Tibial nerve (tissue), 4 donors: ENCODE results near the gene SLAIN1. TPM values are rescaled to one million over a fixed set of nuclear protein-coding genes. Genes with fewer than 3 reads are reported as not detected.
"Not testable (repeated sequence)": the region's sequence is repeated elsewhere in the genome, so short reads cannot be mapped to it uniquely, and the experiment has no call there.

Experiments
- DNase-seq, 2 donors: peaks; one replicate each; pipeline ENCODE4 v3.0.0-alpha.2; 2019; ENCODE audit warnings: low spot score in 2 of 2
- H3K27ac ChIP-seq, 4 donors: fragments of 200-600 bp; sonication (generic) in 3 of 4; one replicate each; pipeline ENCODE4 v1.5.1; 2017 to 2019; ENCODE audit warnings: mild to moderate bottlenecking in 1 of 4
- H3K27me3 ChIP-seq, 2 donors: fragments of 200-600 bp; sonication (generic) in 1 of 2; one replicate each; pipeline versions ENCODE4 v1.5.1 to v1.6.0; 2017 to 2019
- H3K36me3 ChIP-seq, 3 donors: fragments of 200-600 bp; sonication (generic); one replicate each; pipeline ENCODE4 v1.5.1; 2018 to 2019
- H3K4me1 ChIP-seq, 4 donors: fragments of 200-600 bp; sonication (generic) in 3 of 4; one replicate each; pipeline ENCODE4 v1.5.1; 2017 to 2019
- H3K4me3 ChIP-seq, 4 donors: fragments of 200-600 bp; sonication (generic) in 3 of 4; one replicate each; pipeline ENCODE4 v1.5.1; 2017 to 2019; ENCODE audit warnings: mild to moderate bottlenecking in 1 of 4, moderate library complexity in 1 of 4
- H3K9me3 ChIP-seq, 4 donors: fragments of 200-600 bp; sonication (generic) in 3 of 4; one replicate each; pipeline ENCODE4 v1.5.1; 2017 to 2019
- CTCF ChIP-seq, 5 experiments: fragments of 200-600 bp in 3 of 5; fragments of 450-650 bp in 2 of 5; sonication (generic) in 3 of 5; IDR thresholded peaks; one replicate each; pipeline ENCODE4 v1.5.1; 2016 to 2019; ENCODE audit warnings: antibody characterized with exemption in 5 of 5, mild to moderate bottlenecking in 3 of 5, moderate library complexity in 2 of 5
- EP300 ChIP-seq, 2 donors: sonication (generic); formaldehyde crosslinking; IDR thresholded peaks; one replicate each; pipeline ENCODE4 v1.6.1; 2017; ENCODE audit warnings: antibody characterized with exemption in 2 of 2, mild to moderate bottlenecking in 1 of 2
- POLR2A ChIP-seq, 2 donors: fragments of 450-650 bp; IDR thresholded peaks; one replicate each; pipeline ENCODE4 v1.6.1; 2017; ENCODE audit warnings: antibody characterized with exemption in 2 of 2, mild to moderate bottlenecking in 2 of 2, moderate library complexity in 2 of 2
- WGBS, 2 donors: methylation state at CpG; one replicate each; pipeline ENCODE4 v1.1.5; 2018; 5-methylcytosine and 5-hydroxymethylcytosine counted together
- total RNA-seq, 4 donors: library from RNA; depleted of rRNA; stranded (reverse); fragments of >200 nt; gene quantifications; one replicate each; pipeline ENCODE4 v1.1.0, GENCODE V29; 2016

Gene SLAIN1
- total RNA-seq, result 10 to 100 TPM in 1 of 4 donors, 1 to 10 TPM in 3; 2.8 to 13.5 (median 5.0) TPM

- Histone ChIP-seq H3K9me3 (no peaks in the 10 kb centered on the region), H3K4me1 (peaks cover 0 to 35% (median 6%) of the 10 kb centered on the region in 4 donors), H3K36me3 (no peaks in the 10 kb centered on the region), H3K4me3 (peak within 1 kb of the TSS; percentile 39 to 83 (median 66)), H3K27ac (peak within 1 kb of the TSS; percentile 34 to 74 (median 52)), H3K27me3 (peaks cover 0 to 62% of the 10 kb centered on the region in 2 donors)
- peak; percentile 41 to 54 for DNase-seq
- WGBS, 2 donors, result 2 to 5% methylated on average over 15 to 57 of the region's 86 CpGs
- TF ChIP-seq POLR2A (IDR thresholded peaks at IDR 0.05), result no peak
- TF ChIP-seq CTCF (IDR thresholded peaks at IDR 0.05), result no peak
- no peak for TF ChIP-seq EP300 (IDR thresholded peaks at IDR 0.05)
These were observed at the start of gene SLAIN1 for GRCh38 chr13:77697217-77698103. Gene SLAIN1 (plus strand): TSS chr13:77697687. CDS start chr13:77697914, 227 bp downstream.

- Histone ChIP-seq H3K4me3 (no peak overlapping the region), H3K9me3 (peaks cover 0 to 14% (median 0%) of the 10 kb centered on the region in 4 donors), H3K4me1 (no peaks in the 10 kb centered on the region), H3K36me3 (no peaks in the 10 kb centered on the region), H3K27me3 (no peaks in the 10 kb centered on the region), H3K27ac (no peak overlapping the region)
- no peak for DNase-seq
- TF ChIP-seq POLR2A (IDR thresholded peaks at IDR 0.05), result no peak
- TF ChIP-seq CTCF (IDR thresholded peaks at IDR 0.05), result no peak
- TF ChIP-seq EP300 (IDR thresholded peaks at IDR 0.05), result no peak
These were observed 47.1 kb upstream of the SLAIN1 start for GRCh38 chr13:77650409-77650808.

GRCh38 chr13:77653301-77653700 is 44.2 kb upstream of the SLAIN1 start:
- H3K36me3 ChIP-seq, result no peaks in the 10 kb centered on the region
- TF ChIP-seq CTCF (IDR thresholded peaks at IDR 0.05), result no peak
- no peak for TF ChIP-seq EP300 (IDR thresholded peaks at IDR 0.05)
- TF ChIP-seq POLR2A (IDR thresholded peaks at IDR 0.05), result no peak
- peaks cover 0 to 23% (median 0%) of the 10 kb centered on the region in 4 donors for H3K9me3 ChIP-seq
- no peak overlapping the region for H3K27ac ChIP-seq
- no peaks in the 10 kb centered on the region for H3K4me1 ChIP-seq
- WGBS, 2 donors, result 90 to 92% methylated on average over 2 of the region's 2 CpGs
- no peaks in the 10 kb centered on the region for H3K27me3 ChIP-seq
- no peak for DNase-seq
- no peak overlapping the region for H3K4me3 ChIP-seq

DNA sequence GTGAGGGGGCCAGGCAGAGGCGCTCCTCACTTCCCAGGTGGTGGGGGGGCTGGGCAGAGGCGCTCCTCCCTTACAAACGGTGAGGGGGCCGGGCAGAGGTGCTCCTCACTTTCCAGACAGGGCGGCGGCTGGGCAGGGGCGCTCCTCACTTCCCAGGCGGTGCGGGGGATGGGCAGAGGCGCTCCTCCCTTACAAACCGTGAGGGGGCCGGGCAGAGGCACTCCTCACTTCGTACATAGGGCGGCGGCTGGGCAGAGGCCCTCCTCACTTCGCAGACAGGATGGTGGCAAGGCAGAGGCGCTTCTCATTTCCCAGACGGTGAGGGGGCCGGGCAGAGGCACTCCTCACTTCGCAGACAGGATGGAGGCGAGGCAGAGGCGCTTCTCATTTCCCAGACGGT is 37.5 kb upstream of the SLAIN1 start:
- H3K27ac ChIP-seq, H3K4me3 ChIP-seq, DNase-seq, H3K27me3 ChIP-seq, H3K4me1 ChIP-seq, H3K36me3 ChIP-seq: not testable (repeated sequence)
- 88 to 94% methylated on average over 20 to 21 of the region's 23 CpGs for WGBS, 2 donors
- peaks cover 0 to 21% (median 0%) of the 10 kb centered on the region in 4 donors for H3K9me3 ChIP-seq

DNA sequence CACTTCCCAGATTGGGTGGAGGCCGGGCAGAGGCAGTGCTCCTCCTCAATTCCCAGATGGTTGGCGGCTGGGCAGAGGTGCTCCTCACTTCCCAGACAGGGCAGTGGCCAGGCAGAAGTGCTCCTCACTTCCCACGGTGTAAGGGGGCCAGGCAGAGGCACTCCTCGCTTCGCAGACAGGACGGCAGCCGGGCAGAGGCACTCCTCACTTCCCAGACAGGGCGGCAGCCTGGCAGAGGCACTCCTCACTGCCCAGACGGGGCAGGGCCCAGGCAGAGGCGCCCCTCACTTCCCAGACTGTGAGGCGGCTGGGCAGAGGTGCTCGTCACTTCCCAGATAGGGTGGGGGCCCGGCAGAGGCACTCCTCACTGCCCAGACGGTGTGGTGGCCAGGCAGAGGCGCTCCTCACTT is 36.6 kb upstream of the SLAIN1 start:
- Histone ChIP-seq H3K4me1 (no peaks in the 10 kb centered on the region), H3K27me3 (no peaks in the 10 kb centered on the region), H3K36me3 (no peaks in the 10 kb centered on the region), H3K4me3 (no peak overlapping the region), H3K27ac (no peak overlapping the region), H3K9me3 (peaks cover 0 to 19% (median 0%) of the 10 kb centered on the region in 4 donors)
- TF ChIP-seq EP300 (IDR thresholded peaks at IDR 0.05) (no peak), CTCF (IDR thresholded peaks at IDR 0.05) (no peak), POLR2A (IDR thresholded peaks at IDR 0.05) (no peak)
- no peak for DNase-seq
- 77 to 95% methylated on average over 7 to 12 of the region's 15 CpGs for WGBS, 2 donors

GRCh38 chr13:77662301-77662700 is 35.2 kb upstream of the SLAIN1 start:
- not testable (repeated sequence) for H3K4me1 ChIP-seq, H3K36me3 ChIP-seq, H3K27ac ChIP-seq, DNase-seq, H3K27me3 ChIP-seq, H3K4me3 ChIP-seq
- H3K9me3 ChIP-seq, result peaks cover 0 to 13% (median 0%) of the 10 kb centered on the region in 4 donors
- 91 to 93% methylated on average over 16 of the region's 16 CpGs for WGBS, 2 donors

- H3K27me3 ChIP-seq, H3K4me3 ChIP-seq, H3K36me3 ChIP-seq, H3K4me1 ChIP-seq, DNase-seq, H3K27ac ChIP-seq: not testable (repeated sequence)
- WGBS, 2 donors, result 94% methylated on average over 12 of the region's 15 CpGs; no CpG with 5 or more reads in 1 of the 2 donors
- peaks cover 0 to 13% (median 0%) of the 10 kb centered on the region in 4 donors for H3K9me3 ChIP-seq
These were observed 34.7 kb upstream of the SLAIN1 start for GRCh38 chr13:77662831-77663230.
